Aorta (tissue), 5 donors: ENCODE results near the gene TMEM178B. TPM values are rescaled to one million over a fixed set of nuclear protein-coding genes. Genes with fewer than 3 reads are reported as not detected.

Experiments
- ATAC-seq: fragments of 200-7000 bp; cut with Tn5 transposase; one replicate; pipeline ENCODE4 v1.9.1; 2022; ENCODE audit warnings: moderate library complexity; ENCODE audit not compliant: low FRiP score
- DNase-seq, 2 donors: peaks; one replicate each; pipeline ENCODE4 v3.0.0-alpha.2; 2020
- H3K27ac ChIP-seq, 2 donors: one replicate each; pipeline ENCODE4 v1.5.1; 2013; ENCODE audit warnings: low read length in 2 of 2, mild to moderate bottlenecking in 2 of 2, moderate library complexity in 2 of 2, control low read depth in 1 of 2, inconsistent platforms in 1 of 2, low read depth in 1 of 2
- H3K27me3 ChIP-seq, 2 donors: one replicate each; pipeline ENCODE4 v1.6.1; 2013; ENCODE audit warnings: control low read depth in 1 of 2, low read length in 1 of 2, mild to moderate bottlenecking in 1 of 2, moderate library complexity in 1 of 2; ENCODE audit not compliant: insufficient read depth in 2 of 2, control insufficient read depth in 1 of 2
- H3K36me3 ChIP-seq, 2 donors: one replicate each; pipeline ENCODE4 v1.6.1; 2013; ENCODE audit warnings: control low read depth in 1 of 2, low read length in 1 of 2, mild to moderate bottlenecking in 1 of 2; ENCODE audit not compliant: insufficient read depth in 2 of 2, control insufficient read depth in 1 of 2
- H3K4me1 ChIP-seq, 2 donors: one replicate each; pipeline ENCODE4 v1.6.1; 2013; ENCODE audit warnings: low read length in 2 of 2, control low read depth in 1 of 2, mild to moderate bottlenecking in 1 of 2, moderate library complexity in 1 of 2; ENCODE audit not compliant: insufficient read depth in 2 of 2, control insufficient read depth in 1 of 2
- H3K4me3 ChIP-seq, 2 donors: one replicate each; pipeline ENCODE4 v1.5.1; 2013; ENCODE audit warnings: low read length in 2 of 2, control low read depth in 1 of 2, mild to moderate bottlenecking in 1 of 2
- H3K9me3 ChIP-seq: one replicate; pipeline ENCODE4 v1.6.1; 2013; ENCODE audit warnings: mild to moderate bottlenecking, low read length; ENCODE audit not compliant: control insufficient read depth
- WGBS, 2 donors: extraction: QIAGEN DNeasy Blood & Tissue Kit; methylation state at CpG; one replicate each; pipeline ENCODE4 v1.1.7; 2013; 5-methylcytosine and 5-hydroxymethylcytosine counted together
- intact Hi-C, 2 donors: fragments of 100-400 bp; cut with DNase I; formaldehyde crosslinking; loops; one replicate each; pipeline versions ENCODE4 v1.14.2 to v1.15.0; 2022
- polyA plus RNA-seq, 2 donors: library from polyadenylated mRNA; stranded (reverse); fragments of 200-250 nt; gene quantifications; one replicate each; pipeline ENCODE4 v1.2.3, GENCODE V29; 2013
- total RNA-seq, 2 donors: library from RNA; stranded (reverse); fragmentation: NEBNext Ultra II Directional; extraction: Animal tissue kit (Norgen Biotek cat#: 25700); gene quantifications; one replicate each; pipeline ENCODE4 v1.2.1, GENCODE V29; 2021
- donor health status: healthy with polysubstance abuse.
- donor health status: Bipolar disorder and iron deficiency.
- donor health status: DM: no; HTN: no; CAD: no.
- donor health status: DM: no; HTN: no; CAD: no.
- donor health status: DM: yes; HTN: yes; CAD: no.

Gene TMEM178B
- total and polyA plus RNA-seq, 4 donors = 0.05 to 0.42 (median 0.19) TPM

GRCh38 chr7:141475679-141476078 is 401.8 kb downstream of the TMEM178B start:
- 80 to 86% methylated on average over 1 of the region's 1 CpG for WGBS, 2 donors
- no peak for ATAC-seq
- Histone ChIP-seq H3K9me3 (no peaks in the 10 kb centered on the region), H3K4me1 (no peaks in the 10 kb centered on the region), H3K27ac (no peak overlapping the region), H3K36me3 (no peaks in the 10 kb centered on the region), H3K4me3 (no peak overlapping the region), H3K27me3 (no peaks in the 10 kb centered on the region)
- intact Hi-C loops = no loop called here
- DNase-seq = no peak

- H3K9me3 ChIP-seq = no peaks in the 10 kb centered on the region
- ATAC-seq = no peak
- H3K27me3 ChIP-seq = no peaks in the 10 kb centered on the region
- H3K36me3 ChIP-seq = no peaks in the 10 kb centered on the region
- 56 to 63% methylated on average over 4 of the region's 4 CpGs for WGBS, 2 donors
- intact Hi-C loops = no loop called here
- H3K4me3 ChIP-seq = no peak overlapping the region
- DNase-seq = no peak
- no peaks in the 10 kb centered on the region for H3K4me1 ChIP-seq
- H3K27ac ChIP-seq = no peak overlapping the region
Measured at GRCh38 chr7:141477865-141478264, 404.0 kb downstream of the TMEM178B start.

GRCh38 chr7:141478845-141479244 is 405.0 kb downstream of the TMEM178B start:
- Histone ChIP-seq H3K4me3 (no peak overlapping the region), H3K9me3 (no peaks in the 10 kb centered on the region), H3K27ac (no peak overlapping the region), H3K4me1 (no peaks in the 10 kb centered on the region), H3K36me3 (no peaks in the 10 kb centered on the region), H3K27me3 (no peaks in the 10 kb centered on the region)
- intact Hi-C loops = no loop called here
- DNase-seq (no peak), ATAC-seq (no peak)
- 81 to 86% methylated on average over 4 of the region's 4 CpGs for WGBS, 2 donors

GRCh38 chr7:141480953-141481352 is 407.1 kb downstream of the TMEM178B start:
- H3K4me3 ChIP-seq = no peak overlapping the region
- intact Hi-C loops = no loop called here
- H3K4me1 ChIP-seq = no peaks in the 10 kb centered on the region
- WGBS, 2 donors = 78 to 84% methylated on average over 9 of the region's 9 CpGs
- no peaks in the 10 kb centered on the region for H3K27me3 ChIP-seq
- H3K36me3 ChIP-seq = no peaks in the 10 kb centered on the region
- H3K27ac ChIP-seq = no peak overlapping the region
- H3K9me3 ChIP-seq = no peaks in the 10 kb centered on the region
- ATAC-seq (no peak), DNase-seq (no peak)

- Histone ChIP-seq H3K27me3 (no peaks in the 10 kb centered on the region), H3K9me3 (no peaks in the 10 kb centered on the region), H3K36me3 (no peaks in the 10 kb centered on the region), H3K4me1 (no peaks in the 10 kb centered on the region), H3K27ac (no peak overlapping the region), H3K4me3 (no peak overlapping the region)
- ATAC-seq (no peak), DNase-seq (no peak)
- WGBS, 2 donors = 71 to 81% methylated on average over 5 of the region's 5 CpGs
- intact Hi-C loops = no loop called here
Measured at GRCh38 chr7:141481971-141482370, 408.1 kb downstream of the TMEM178B start.

GRCh38 chr7:141483044-141483443 is 409.2 kb downstream of the TMEM178B start:
- intact Hi-C loops = no loop called here
- Histone ChIP-seq H3K9me3 (no peaks in the 10 kb centered on the region), H3K4me3 (no peak overlapping the region), H3K4me1 (no peaks in the 10 kb centered on the region), H3K27ac (no peak overlapping the region), H3K27me3 (no peaks in the 10 kb centered on the region), H3K36me3 (no peaks in the 10 kb centered on the region)
- ATAC-seq = no peak
- WGBS, 2 donors = 83 to 84% methylated on average over 2 of the region's 2 CpGs
- no peak for DNase-seq

- Histone ChIP-seq H3K4me3 (no peak overlapping the region), H3K36me3 (no peaks in the 10 kb centered on the region), H3K9me3 (no peaks in the 10 kb centered on the region), H3K27me3 (no peaks in the 10 kb centered on the region), H3K27ac (no peak overlapping the region), H3K4me1 (no peaks in the 10 kb centered on the region)
- no peak for DNase-seq
- intact Hi-C loops = no loop called here
- ATAC-seq = no peak
- 73 to 85% methylated on average over 1 of the region's 1 CpG for WGBS, 2 donors
Measured at GRCh38 chr7:141484907-141485306, 411.0 kb downstream of the TMEM178B start.

- Histone ChIP-seq H3K27me3 (no peaks in the 10 kb centered on the region), H3K9me3 (no peaks in the 10 kb centered on the region), H3K27ac (no peak overlapping the region), H3K4me1 (no peaks in the 10 kb centered on the region), H3K36me3 (no peaks in the 10 kb centered on the region), H3K4me3 (no peak overlapping the region)
- DNase-seq (no peak), ATAC-seq (no peak)
- intact Hi-C loops = no loop called here
- 67 to 76% methylated on average over 3 of the region's 3 CpGs for WGBS, 2 donors
Measured at GRCh38 chr7:141486959-141487358, 413.1 kb downstream of the TMEM178B start.

- WGBS, 2 donors = 48 to 53% methylated on average over 2 of the region's 2 CpGs
- intact Hi-C loops = no loop called here
- Histone ChIP-seq H3K4me3 (no peak overlapping the region), H3K36me3 (no peaks in the 10 kb centered on the region), H3K4me1 (no peaks in the 10 kb centered on the region), H3K9me3 (no peaks in the 10 kb centered on the region), H3K27me3 (peaks cover 0 to 2% of the 10 kb centered on the region in 2 donors), H3K27ac (no peak overlapping the region)
- ATAC-seq (no peak), DNase-seq (no peak)
Measured at GRCh38 chr7:141490474-141490873, 416.6 kb downstream of the TMEM178B start.
